SK-N-SH (cell line): ENCODE data around the gene PCDHA11. TPM values are rescaled to one million over a fixed set of nuclear protein-coding genes. Genes with fewer than 3 reads are reported as not detected.

Experiments
- CTCF ChIA-PET: fragments of 300-600, 350-600 bp; formaldehyde crosslinking; extraction: SDS; loops from one replicate; lab custom pipeline; 2021; lab: Yijun Ruan, JAX
- POLR2A ChIA-PET: fragments of 350-600 bp; sonication (Branson Sonifier 250); formaldehyde crosslinking; extraction: SDS; loops from one replicate; lab custom pipeline; 2020; ENCODE audit warnings: antibody characterized with exemption, inconsistent platforms; lab: Yijun Ruan, JAX
- DNase-seq: peaks from one replicate; pipeline ENCODE4 v3.0.0; 2012
- H2AFZ ChIP-seq: fragments of 200-600 bp; sonication (generic); 2 replicates; pipeline ENCODE4 v1.8.1; 2016; ENCODE audit warnings: antibody characterized with exemption, mild to moderate bottlenecking, low read depth
- H3F3A ChIP-seq: fragments of 200-600 bp; sonication (generic); replicated peaks from 2 replicates; pipeline ENCODE3; 2016; ENCODE audit warnings: antibody characterized with exemption, mild to moderate bottlenecking; ENCODE audit not compliant: insufficient read depth
- H3K27ac ChIP-seq, 2 experiments: fragments of 200-500 bp in 1 of 2; fragments of 200-600 bp in 1 of 2; sonication (Bioruptor generic) in 1 of 2; sonication (generic), shearing (Covaris generic) in 1 of 2; 2 replicates each; pipeline versions ENCODE4 v1.5.1 to v1.6.1; 2014 to 2016; ENCODE audit warnings: low read depth in 2 of 2, inconsistent platforms in 1 of 2, low read length in 1 of 2, mild to moderate bottlenecking in 1 of 2, mixed read lengths in 1 of 2
- H3K27me3 ChIP-seq: fragments of 200-600 bp; sonication (generic), shearing (Covaris generic); 2 replicates; pipeline ENCODE4 v1.6.1; 2016; ENCODE audit warnings: mixed run types; ENCODE audit not compliant: insufficient read depth
- H3K36me3 ChIP-seq, 2 experiments: fragments of 200-500 bp in 1 of 2; fragments of 200-600 bp in 1 of 2; sonication (Bioruptor generic) in 1 of 2; sonication (generic) in 1 of 2; replicated peaks in 1 of 2; 2 replicates each; pipeline versions ENCODE3 to v1.5.1; 2014 to 2016; ENCODE audit warnings: low read length in 1 of 2, mild to moderate bottlenecking in 1 of 2; ENCODE audit not compliant: insufficient read depth in 2 of 2, control insufficient read depth in 1 of 2
- H3K4me1 ChIP-seq, 2 experiments: fragments of 200-500 bp in 1 of 2; fragments of 200-600 bp in 1 of 2; sonication (Bioruptor generic) in 1 of 2; sonication (generic), shearing (Covaris generic) in 1 of 2; 2 replicates each; pipeline versions ENCODE4 v1.5.1 to v1.6.1; 2014 to 2016; ENCODE audit warnings: low read depth in 1 of 2, low read length in 1 of 2, mixed run types in 1 of 2; ENCODE audit not compliant: insufficient read depth in 2 of 2, control insufficient read depth in 1 of 2
- H3K4me2 ChIP-seq: fragments of 200-600 bp; sonication (generic), shearing (Covaris generic); 2 replicates; pipeline ENCODE4 v1.6.1; 2017; ENCODE audit warnings: mixed run types
- H3K4me3 ChIP-seq, 2 experiments: fragments of 200-500 bp in 1 of 2; fragments of 200-600 bp in 1 of 2; sonication (Bioruptor generic) in 1 of 2; sonication (generic), shearing (Covaris generic) in 1 of 2; 2 replicates each; pipeline versions ENCODE4 v1.5.1 to v1.8.1; 2014 to 2016; ENCODE audit warnings: low read depth in 2 of 2, inconsistent platforms in 1 of 2, low read length in 1 of 2, mild to moderate bottlenecking in 1 of 2, mixed read lengths in 1 of 2, moderate library complexity in 1 of 2
- H3K79me2 ChIP-seq: fragments of 200-600 bp; sonication (generic); 2 replicates; pipeline ENCODE4 v1.8.1; 2017; ENCODE audit warnings: mild to moderate bottlenecking; ENCODE audit not compliant: insufficient read depth
- H3K9ac ChIP-seq: fragments of 200-600 bp; sonication (generic); 2 replicates; pipeline ENCODE4 v1.6.1; 2017; ENCODE audit warnings: mixed run types
- H3K9me2 ChIP-seq: fragments of 200-600 bp; sonication (generic); 2 replicates; pipeline ENCODE4 v1.6.1; 2017; ENCODE audit warnings: mixed run types
- H3K9me3 ChIP-seq: fragments of 200-600 bp; sonication (generic); 2 replicates; pipeline ENCODE4 v1.6.1; 2017; ENCODE audit warnings: mixed run types, mild to moderate bottlenecking, moderate library complexity
- H4K20me1 ChIP-seq: fragments of 200-600 bp; sonication (generic); 2 replicates; pipeline ENCODE4 v1.6.1; 2017; ENCODE audit warnings: mild to moderate bottlenecking, mixed run types; ENCODE audit not compliant: insufficient read depth
- FOSL2 ChIP-seq: IDR thresholded peaks from 2 replicates; pipeline ENCODE4 v1.4.0; 2012; ENCODE audit warnings: low read depth, mild to moderate bottlenecking, moderate library complexity, borderline replicate concordance
- FOXM1 ChIP-seq: IDR thresholded peaks from 2 replicates; pipeline ENCODE4 v1.4.0; 2012; ENCODE audit warnings: low read depth, mild to moderate bottlenecking
- GABPA ChIP-seq: IDR thresholded peaks from 2 replicates; pipeline ENCODE4 v1.4.0; 2012; ENCODE audit warnings: low read depth, mild to moderate bottlenecking
- RAD21 ChIP-seq: IDR thresholded peaks from 2 replicates; pipeline ENCODE4 v1.6.1; 2012; ENCODE audit warnings: mild to moderate bottlenecking, low read length
- RXRA ChIP-seq: IDR thresholded peaks from 2 replicates; pipeline ENCODE4 v1.4.0; 2012; ENCODE audit warnings: low read depth, mild to moderate bottlenecking, borderline replicate concordance
- WGBS: methylation state at CpG from one replicate; pipeline ENCODE4 v1.1.6; 2017; ENCODE audit warnings: low lambda C conversion rate; 5-methylcytosine and 5-hydroxymethylcytosine counted together
- polyA plus RNA-seq, 3 experiments: library from polyadenylated mRNA; depleted of rRNA; stranded (reverse); fragments of >200 nt; gene quantifications; 2 replicates each; pipeline ENCODE4 v1.2.3, GENCODE V29; 2012
- TF ChIP-seq, protein P1 (sequence below): fragments of 200-600 bp; sonication (generic); IDR thresholded peaks from 2 replicates; pipeline ENCODE4 v1.6.1; 2017; ENCODE audit warnings: antibody characterized with exemption, mild to moderate bottlenecking, moderate library complexity
- TF ChIP-seq, protein P2 (sequence below): fragments of 150-350 bp; IDR thresholded peaks from 2 replicates; pipeline ENCODE4 v1.6.1; 2017; ENCODE audit warnings: antibody characterized with exemption, low read length, low read depth, borderline replicate concordance

The PCDHA11 gene
- polyA plus RNA-seq, 1 of the 3 experiments (the other 2 are of a cell fraction): not detected

DNA sequence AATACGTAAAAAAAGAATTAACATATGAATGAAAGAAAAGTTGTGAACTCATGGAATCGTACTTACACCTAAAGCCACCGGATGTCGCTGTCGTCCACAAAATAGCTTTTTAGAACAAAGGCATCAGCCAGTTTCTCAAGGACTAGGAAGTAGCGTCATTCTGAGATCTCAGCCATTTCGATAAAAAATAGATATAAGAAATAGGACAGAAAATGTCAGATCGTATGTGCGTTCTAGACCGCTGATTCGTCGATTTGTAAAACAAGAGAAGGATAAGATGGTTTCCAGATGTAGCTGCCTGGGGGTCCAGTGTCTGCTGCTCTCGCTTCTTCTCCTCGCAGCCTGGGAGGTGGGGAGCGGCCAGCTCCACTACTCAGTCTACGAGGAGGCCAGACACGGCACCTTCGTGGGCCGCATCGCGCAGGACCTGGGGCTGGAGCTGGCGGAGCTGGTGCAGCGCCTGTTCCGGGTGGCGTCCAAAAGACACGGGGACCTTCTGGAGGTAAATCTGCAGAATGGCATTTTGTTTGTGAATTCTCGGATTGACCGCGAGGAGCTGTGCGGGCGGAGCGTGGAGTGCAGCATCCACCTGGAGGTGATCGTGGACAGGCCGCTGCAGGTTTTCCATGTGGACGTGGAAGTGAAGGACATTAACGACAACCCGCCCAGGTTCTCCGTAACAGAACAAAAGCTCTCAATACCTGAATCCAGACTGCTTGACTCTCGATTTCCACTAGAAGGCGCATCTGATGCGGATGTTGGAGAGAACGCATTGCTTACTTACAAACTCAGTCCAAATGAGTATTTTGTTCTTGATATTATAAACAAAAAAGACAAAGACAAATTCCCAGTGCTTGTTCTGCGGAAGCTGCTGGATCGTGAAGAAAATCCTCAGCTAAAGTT is 12.7 kb upstream of the PCDHA11 start, which contains the start of gene PCDHA10:
PCDHA10 (plus strand) TSS at position 126 of the 903 bp plus-strand sequence; CDS start at position 278, 152 bp downstream.
- H3K79me2 ChIP-seq: no peaks in the 10 kb centered on the region
- no peaks in the 10 kb centered on the region for H3F3A ChIP-seq
- H3K9ac ChIP-seq: no peak within 1 kb of the TSS
- no peaks in the 10 kb centered on the region for H3K36me3 ChIP-seq
- no peaks in the 10 kb centered on the region for H3K4me1 ChIP-seq
- CTCF ChIA-PET: interaction anchor here (1.3 to 2.4 kb wide), 3 partner anchors 14 to 185 kb away, joined by 3 to 10 read pairs (median 7); partner anchors contain the start of gene PCDHAC1
- WGBS: 79% methylated on average over 32 of the region's 44 CpGs
- no peaks in the 10 kb centered on the region for H4K20me1 ChIP-seq
- no peak within 1 kb of the TSS for H3K4me3 ChIP-seq
- no peak within 1 kb of the TSS for H3K4me2 ChIP-seq
- no peak within 1 kb of the TSS for H2AFZ ChIP-seq
- H3K27ac ChIP-seq: no peak within 1 kb of the TSS
- no peaks in the 10 kb centered on the region for H3K27me3 ChIP-seq
- POLR2A ChIA-PET: no interaction called here
- TF ChIP-seq RAD21: peak; percentile 40; the same call in 1 of the 2 replicates
- no peak for TF ChIP-seq GABPA
- TF ChIP-seq, protein P1, sequence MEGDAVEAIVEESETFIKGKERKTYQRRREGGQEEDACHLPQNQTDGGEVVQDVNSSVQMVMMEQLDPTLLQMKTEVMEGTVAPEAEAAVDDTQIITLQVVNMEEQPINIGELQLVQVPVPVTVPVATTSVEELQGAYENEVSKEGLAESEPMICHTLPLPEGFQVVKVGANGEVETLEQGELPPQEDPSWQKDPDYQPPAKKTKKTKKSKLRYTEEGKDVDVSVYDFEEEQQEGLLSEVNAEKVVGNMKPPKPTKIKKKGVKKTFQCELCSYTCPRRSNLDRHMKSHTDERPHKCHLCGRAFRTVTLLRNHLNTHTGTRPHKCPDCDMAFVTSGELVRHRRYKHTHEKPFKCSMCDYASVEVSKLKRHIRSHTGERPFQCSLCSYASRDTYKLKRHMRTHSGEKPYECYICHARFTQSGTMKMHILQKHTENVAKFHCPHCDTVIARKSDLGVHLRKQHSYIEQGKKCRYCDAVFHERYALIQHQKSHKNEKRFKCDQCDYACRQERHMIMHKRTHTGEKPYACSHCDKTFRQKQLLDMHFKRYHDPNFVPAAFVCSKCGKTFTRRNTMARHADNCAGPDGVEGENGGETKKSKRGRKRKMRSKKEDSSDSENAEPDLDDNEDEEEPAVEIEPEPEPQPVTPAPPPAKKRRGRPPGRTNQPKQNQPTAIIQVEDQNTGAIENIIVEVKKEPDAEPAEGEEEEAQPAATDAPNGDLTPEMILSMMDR: peak; percentile 13; the same call in 1 of the 2 replicates
- no peak for TF ChIP-seq FOXM1
- TF ChIP-seq, all 33 proteins: peak for 2
- H3K9me2 ChIP-seq: no peaks in the 10 kb centered on the region
- no peak for DNase-seq
- H3K9me3 ChIP-seq: no peaks in the 10 kb centered on the region

DNA sequence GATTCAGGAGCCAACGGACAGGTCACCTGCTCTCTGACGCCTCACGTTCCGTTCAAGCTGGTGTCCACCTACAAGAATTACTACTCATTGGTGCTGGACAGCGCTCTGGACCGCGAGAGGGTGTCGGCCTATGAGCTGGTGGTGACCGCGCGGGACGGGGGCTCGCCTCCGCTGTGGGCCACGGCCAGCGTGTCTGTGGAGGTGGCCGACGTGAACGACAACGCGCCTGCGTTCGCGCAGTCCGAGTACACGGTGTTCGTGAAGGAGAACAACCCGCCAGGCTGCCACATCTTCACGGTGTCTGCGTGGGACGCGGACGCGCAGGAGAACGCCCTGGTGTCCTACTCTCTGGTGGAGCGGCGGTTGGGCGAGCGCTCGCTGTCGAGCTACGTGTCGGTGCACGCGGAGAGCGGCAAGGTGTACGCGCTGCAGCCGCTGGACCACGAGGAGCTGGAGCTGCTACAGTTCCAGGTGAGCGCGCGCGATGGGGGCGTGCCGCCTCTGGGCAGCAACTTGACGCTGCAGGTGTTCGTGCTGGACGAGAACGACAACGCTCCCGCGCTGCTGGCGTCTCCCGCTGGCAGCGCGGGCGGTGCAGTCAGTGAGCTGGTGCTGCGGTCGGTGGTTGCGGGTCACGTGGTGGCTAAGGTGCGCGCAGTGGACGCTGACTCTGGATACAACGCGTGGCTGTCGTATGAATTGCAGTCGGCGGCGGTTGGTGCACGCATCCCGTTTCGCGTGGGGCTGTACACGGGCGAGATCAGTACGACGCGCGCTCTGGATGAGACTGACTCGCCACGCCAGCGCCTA is 11.4 kb upstream of the PCDHA11 start:
- POLR2A ChIA-PET: no interaction called here
- H3K4me3 ChIP-seq: no peak overlapping the region
- no peak overlapping the region for H3K9ac ChIP-seq
- H3K27ac ChIP-seq: no peak overlapping the region
- H3K36me3 ChIP-seq: no peaks in the 10 kb centered on the region
- H4K20me1 ChIP-seq: no peaks in the 10 kb centered on the region
- no peaks in the 10 kb centered on the region for H3K9me3 ChIP-seq
- H3K27me3 ChIP-seq: no peaks in the 10 kb centered on the region
- no peak overlapping the region for H2AFZ ChIP-seq
- no peaks in the 10 kb centered on the region for H3K4me1 ChIP-seq
- 94% methylated on average over 29 of the region's 94 CpGs for WGBS
- H3K4me2 ChIP-seq: no peak overlapping the region
- CTCF ChIA-PET: interaction anchor here (2.4 to 9.2 kb wide), 2 partner anchors 16 to 183 kb away, joined by 10 to 132 read pairs; partner anchors contain the start of gene PCDHA8
- no peaks in the 10 kb centered on the region for H3K9me2 ChIP-seq
- no peak for DNase-seq
- H3F3A ChIP-seq: no peaks in the 10 kb centered on the region
- no peaks in the 10 kb centered on the region for H3K79me2 ChIP-seq
- TF ChIP-seq RXRA: no peak
- TF ChIP-seq, protein P2, sequence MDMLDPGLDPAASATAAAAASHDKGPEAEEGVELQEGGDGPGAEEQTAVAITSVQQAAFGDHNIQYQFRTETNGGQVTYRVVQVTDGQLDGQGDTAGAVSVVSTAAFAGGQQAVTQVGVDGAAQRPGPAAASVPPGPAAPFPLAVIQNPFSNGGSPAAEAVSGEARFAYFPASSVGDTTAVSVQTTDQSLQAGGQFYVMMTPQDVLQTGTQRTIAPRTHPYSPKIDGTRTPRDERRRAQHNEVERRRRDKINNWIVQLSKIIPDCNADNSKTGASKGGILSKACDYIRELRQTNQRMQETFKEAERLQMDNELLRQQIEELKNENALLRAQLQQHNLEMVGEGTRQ: no peak
- no peak for TF ChIP-seq FOSL2
- no peak for TF ChIP-seq RAD21
